Measurements from ENCODE around the gene ARID1B. TPM values are rescaled to one million over a fixed set of nuclear protein-coding genes. Genes with fewer than 3 reads are reported as not detected.
A peak's percentile ranks its signal among the peaks of the same experiment; 100 is the strongest.

The ARID1B gene
- total and polyA plus RNA-seq, 12 donors, result 11.2 to 63.2 (median 52.2) TPM

DNA sequence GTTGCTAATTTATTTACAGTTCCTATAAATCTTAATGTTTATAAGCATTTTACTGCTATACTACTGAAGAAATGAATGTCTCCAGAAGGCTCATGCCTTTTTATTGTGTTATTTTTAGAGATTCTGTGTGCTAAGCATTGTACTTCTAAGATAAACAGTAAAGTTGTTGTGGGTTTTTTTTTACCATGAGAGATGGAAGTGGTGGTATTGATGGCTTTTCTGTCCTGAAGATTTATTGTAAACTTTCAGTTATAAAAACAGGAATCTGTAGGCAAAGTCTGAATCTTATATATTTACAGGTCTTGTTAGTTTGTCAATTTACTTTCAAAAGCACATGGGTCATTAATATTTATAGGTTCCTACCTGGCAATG lies 299.3 kb downstream of the ARID1B start:
- H3K27me3 ChIP-seq, result no peaks in the 10 kb centered on the region
- H3K4me1 ChIP-seq, result peaks cover 0 to 67% (median 39%) of the 10 kb centered on the region in 9 donors
- ATAC-seq (no peak), DNase-seq (no peak)
- peaks cover 0 to 5% (median 0%) of the 10 kb centered on the region in 9 donors for H3K36me3 ChIP-seq
- H3K9me3 ChIP-seq, result no peaks in the 10 kb centered on the region
- H3K27ac ChIP-seq, result no peak overlapping the region
- TF ChIP-seq, protein P1, sequence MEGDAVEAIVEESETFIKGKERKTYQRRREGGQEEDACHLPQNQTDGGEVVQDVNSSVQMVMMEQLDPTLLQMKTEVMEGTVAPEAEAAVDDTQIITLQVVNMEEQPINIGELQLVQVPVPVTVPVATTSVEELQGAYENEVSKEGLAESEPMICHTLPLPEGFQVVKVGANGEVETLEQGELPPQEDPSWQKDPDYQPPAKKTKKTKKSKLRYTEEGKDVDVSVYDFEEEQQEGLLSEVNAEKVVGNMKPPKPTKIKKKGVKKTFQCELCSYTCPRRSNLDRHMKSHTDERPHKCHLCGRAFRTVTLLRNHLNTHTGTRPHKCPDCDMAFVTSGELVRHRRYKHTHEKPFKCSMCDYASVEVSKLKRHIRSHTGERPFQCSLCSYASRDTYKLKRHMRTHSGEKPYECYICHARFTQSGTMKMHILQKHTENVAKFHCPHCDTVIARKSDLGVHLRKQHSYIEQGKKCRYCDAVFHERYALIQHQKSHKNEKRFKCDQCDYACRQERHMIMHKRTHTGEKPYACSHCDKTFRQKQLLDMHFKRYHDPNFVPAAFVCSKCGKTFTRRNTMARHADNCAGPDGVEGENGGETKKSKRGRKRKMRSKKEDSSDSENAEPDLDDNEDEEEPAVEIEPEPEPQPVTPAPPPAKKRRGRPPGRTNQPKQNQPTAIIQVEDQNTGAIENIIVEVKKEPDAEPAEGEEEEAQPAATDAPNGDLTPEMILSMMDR (IDR thresholded peaks at IDR 0.05), result no peak
- H3K4me3 ChIP-seq, result no peak overlapping the region
- intact Hi-C loops (cut with DNase I), result no loop called here

DNA sequence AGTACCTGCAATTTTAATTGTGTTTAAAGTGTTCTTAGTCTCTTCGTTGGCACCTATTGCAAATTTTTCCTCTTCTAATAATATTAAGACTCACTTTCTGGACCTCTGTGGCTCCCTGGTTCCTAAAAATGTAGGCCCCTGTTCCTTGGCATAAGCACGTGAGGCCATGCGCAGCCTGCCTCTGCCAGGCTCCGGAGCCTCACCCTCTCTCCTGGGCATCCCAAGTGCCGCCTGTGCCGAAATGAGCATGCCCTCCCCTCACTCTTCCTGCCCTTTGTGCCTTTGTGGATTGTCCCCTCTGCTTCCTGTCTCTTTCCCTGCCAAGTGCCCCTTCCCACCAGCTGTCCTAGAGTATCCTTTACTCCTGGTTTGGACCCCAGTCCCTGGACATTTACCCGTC lies 300.1 kb downstream of the ARID1B start:
- ATAC-seq (peak in 3 of 8 donors; percentile 31 to 62 (median 39)), DNase-seq (no peak)
- Histone ChIP-seq H3K36me3 (peaks cover 0 to 5% (median 0%) of the 10 kb centered on the region in 9 donors), H3K4me3 (no peak overlapping the region), H3K4me1 (peaks cover 0 to 67% (median 40%) of the 10 kb centered on the region in 9 donors), H3K27ac (no peak overlapping the region), H3K9me3 (no peaks in the 10 kb centered on the region), H3K27me3 (no peaks in the 10 kb centered on the region)
- TF ChIP-seq, protein P1 (IDR thresholded peaks at IDR 0.05), result no peak
- 64 to 81% methylated on average over 7 of the region's 7 CpGs for WGBS, 2 donors
- intact Hi-C loops (cut with DNase I), result no loop called here

DNA sequence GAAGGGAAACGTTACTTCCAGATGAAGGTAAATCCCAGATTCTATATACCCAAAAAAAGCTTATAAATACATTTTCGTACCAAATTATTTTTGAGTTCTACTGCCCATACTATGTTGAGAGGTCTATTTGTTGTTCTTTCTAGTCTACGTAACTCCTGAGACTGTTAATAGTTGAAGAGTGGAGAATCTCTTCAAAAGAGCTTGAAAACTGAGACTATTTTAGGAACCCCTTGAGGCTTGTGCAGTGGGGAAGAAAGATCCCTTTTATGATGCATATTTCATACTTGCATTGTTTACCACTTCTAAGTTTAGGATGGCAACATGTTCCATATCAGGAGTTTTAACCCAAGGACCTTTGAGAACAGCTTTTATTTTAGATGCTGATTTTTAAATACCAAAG lies 301.1 kb downstream of the ARID1B start:
- H3K4me3 ChIP-seq, result no peak overlapping the region
- peaks cover 0 to 69% (median 41%) of the 10 kb centered on the region in 9 donors for H3K4me1 ChIP-seq
- H3K27ac ChIP-seq, result peak overlapping the region in 1 of 10 donors; percentile 26
- H3K27me3 ChIP-seq, result no peaks in the 10 kb centered on the region
- H3K36me3 ChIP-seq, result peaks cover 0 to 5% (median 0%) of the 10 kb centered on the region in 9 donors
- ATAC-seq (no peak), DNase-seq (no peak)
- TF ChIP-seq, protein P1 (IDR thresholded peaks at IDR 0.05), result no peak
- WGBS, 2 donors, result 58 to 74% methylated on average over 3 of the region's 3 CpGs
- intact Hi-C loops (cut with DNase I), result no loop called here
- H3K9me3 ChIP-seq, result no peaks in the 10 kb centered on the region

DNA sequence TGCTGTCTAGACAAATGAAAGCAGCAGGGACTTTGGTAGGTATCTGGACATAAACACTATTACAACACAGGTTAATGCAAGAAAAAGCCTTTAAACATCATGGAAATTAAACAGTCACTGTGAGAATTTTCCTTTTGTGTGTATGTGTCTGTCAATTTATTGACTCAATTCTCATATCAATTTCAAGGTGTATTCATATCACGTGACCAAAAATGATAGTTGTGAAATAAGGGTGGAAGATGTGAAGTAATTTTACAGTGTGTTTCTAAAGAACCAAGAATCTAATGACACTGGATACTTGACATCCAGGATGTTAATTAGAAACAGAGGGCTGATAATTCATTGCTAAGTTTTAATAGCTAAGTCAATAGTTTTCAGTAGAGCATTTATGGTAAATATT lies 302.1 kb downstream of the ARID1B start:
- WGBS, 2 donors, result 82 to 97% methylated on average over 1 of the region's 1 CpG
- Histone ChIP-seq H3K4me1 (peaks cover 0 to 64% (median 32%) of the 10 kb centered on the region in 9 donors), H3K27me3 (no peaks in the 10 kb centered on the region)

More for the DNA sequence above, 302.1 kb downstream of the ARID1B start:
- no peaks in the 10 kb centered on the region for H3K9me3 ChIP-seq
- H3K36me3 ChIP-seq, result no peaks in the 10 kb centered on the region
- no peak overlapping the region for H3K27ac ChIP-seq
- no peak overlapping the region for H3K4me3 ChIP-seq
- DNase-seq (no peak), ATAC-seq (no peak)
- TF ChIP-seq, protein P1 (IDR thresholded peaks at IDR 0.05), result no peak
- intact Hi-C loops (cut with DNase I), result no loop called here

Measured in heart right ventricle (tissue), 16 donors.